ENCODE data around the gene RAD52. TPM values are rescaled to one million over a fixed set of nuclear protein-coding genes. Genes with fewer than 3 reads are reported as not detected.

Gene RAD52
- total and polyA plus RNA-seq, 2 donors from 2014 or later: 6.4 to 17.1 TPM

DNA sequence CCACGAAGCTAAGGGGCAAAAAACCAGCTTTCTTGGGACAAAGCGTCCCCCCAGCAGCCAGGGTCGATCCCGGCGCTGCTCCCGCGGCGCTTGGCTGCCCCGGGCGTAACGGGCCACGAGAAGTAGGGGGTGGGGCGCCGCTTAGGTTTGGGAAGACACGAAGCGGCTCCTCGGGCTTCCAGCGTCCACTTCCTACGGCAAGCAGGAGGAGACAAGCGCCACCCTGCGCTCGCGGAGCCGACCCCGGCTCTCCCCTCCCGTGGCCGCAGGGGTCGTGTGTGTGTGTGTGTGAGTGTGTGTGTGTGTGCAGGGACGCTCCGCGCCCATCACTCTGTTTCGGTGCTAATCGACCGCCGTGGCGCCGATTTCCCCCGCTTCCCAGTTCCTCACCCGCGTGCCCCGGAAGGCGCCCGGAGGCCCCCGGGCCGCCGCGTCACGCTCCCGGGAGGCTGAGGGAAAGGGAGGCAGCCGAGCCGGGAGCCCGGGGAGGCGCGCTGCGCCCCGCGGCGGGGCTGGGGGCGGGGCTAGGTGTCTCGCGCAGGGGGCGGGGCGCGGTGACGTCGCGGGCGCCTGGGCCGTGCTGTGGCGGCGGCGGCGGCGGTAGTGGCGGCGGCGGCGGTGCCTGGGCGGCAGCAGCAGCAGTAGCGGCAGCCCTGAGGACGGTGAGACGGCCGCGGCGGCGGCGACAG is 41.3 kb upstream of the RAD52 start, which contains the start of gene ERC1:
Gene ERC1 (plus strand): TSS at position 563 of the 689 bp plus-strand sequence. CDS start 36,681 bp downstream, outside the sequence.
- Histone ChIP-seq H3K9me3 (ENCODE audit: control insufficient read depth in 2 of 3, insufficient read depth in 1 of 3, low read length in 3 of 3) (no peaks in the 10 kb centered on the region), H3K27ac (ENCODE audit: low read depth in 2 of 2, low read length in 2 of 2) (peak within 1 kb of the TSS; percentile 97 to 98)
- TF ChIP-seq, protein P1, sequence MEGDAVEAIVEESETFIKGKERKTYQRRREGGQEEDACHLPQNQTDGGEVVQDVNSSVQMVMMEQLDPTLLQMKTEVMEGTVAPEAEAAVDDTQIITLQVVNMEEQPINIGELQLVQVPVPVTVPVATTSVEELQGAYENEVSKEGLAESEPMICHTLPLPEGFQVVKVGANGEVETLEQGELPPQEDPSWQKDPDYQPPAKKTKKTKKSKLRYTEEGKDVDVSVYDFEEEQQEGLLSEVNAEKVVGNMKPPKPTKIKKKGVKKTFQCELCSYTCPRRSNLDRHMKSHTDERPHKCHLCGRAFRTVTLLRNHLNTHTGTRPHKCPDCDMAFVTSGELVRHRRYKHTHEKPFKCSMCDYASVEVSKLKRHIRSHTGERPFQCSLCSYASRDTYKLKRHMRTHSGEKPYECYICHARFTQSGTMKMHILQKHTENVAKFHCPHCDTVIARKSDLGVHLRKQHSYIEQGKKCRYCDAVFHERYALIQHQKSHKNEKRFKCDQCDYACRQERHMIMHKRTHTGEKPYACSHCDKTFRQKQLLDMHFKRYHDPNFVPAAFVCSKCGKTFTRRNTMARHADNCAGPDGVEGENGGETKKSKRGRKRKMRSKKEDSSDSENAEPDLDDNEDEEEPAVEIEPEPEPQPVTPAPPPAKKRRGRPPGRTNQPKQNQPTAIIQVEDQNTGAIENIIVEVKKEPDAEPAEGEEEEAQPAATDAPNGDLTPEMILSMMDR (IDR thresholded peaks at IDR 0.05; ENCODE audit: borderline replicate concordance, extremely low read depth, insufficient read depth): no peak

DNA sequence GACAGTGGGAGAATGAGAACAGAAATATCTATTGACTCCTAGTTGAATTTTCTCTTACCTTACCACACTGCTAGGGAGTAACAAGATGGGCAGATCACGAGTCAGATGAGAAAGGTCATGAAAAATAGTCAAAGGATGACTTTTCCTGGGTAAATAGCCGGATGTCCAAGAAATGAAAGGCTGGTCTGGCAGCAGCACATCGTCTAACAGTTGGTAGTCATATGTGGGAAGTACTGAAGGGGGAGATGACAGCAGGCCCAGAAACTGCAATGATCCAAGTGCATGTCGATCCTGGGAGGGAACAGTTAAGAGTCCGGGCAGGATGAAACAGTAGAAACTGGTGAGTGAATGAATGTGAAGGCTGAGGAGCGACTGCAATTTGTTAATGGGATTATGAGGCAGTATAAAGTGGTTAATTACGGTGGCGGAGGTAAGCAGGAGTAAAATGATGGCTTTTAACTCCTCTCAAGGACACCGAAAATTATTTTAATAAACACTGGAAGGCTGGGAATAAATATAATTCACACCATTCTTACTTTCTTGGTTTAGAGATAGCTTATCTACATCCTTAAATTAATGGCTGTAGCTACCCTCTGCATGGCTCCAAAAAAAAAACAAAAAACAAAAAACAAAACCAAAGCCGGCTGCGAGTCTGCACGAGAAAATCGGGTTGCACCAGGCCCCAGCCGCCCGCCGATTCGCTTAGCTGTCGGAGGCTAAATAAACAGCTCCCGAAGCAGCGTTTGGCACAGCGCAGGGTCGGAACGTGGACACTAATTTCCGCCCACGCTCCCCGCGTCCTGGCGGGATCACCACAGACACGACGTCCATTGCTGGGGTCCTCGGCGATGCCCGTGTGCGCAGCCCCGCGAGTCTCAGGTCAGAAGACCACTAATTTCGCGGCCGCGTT is 40.5 kb upstream of the RAD52 start:
- no peaks in the 10 kb centered on the region for H3K27me3 ChIP-seq (ENCODE audit: control insufficient read depth, insufficient read depth, low read length)
- peak overlapping the region; percentile 31 to 94 (median 84) for H3K9ac ChIP-seq (ENCODE audit: low read length in 3 of 3)
- DNase-seq: peak; percentile 35 to 90 (median 75)
- no peaks in the 10 kb centered on the region for H3K36me3 ChIP-seq (ENCODE audit: control insufficient read depth in 2 of 3, insufficient read depth in 3 of 3, low read length in 3 of 3)
- intact Hi-C loops (cut with DNase I): no loop called here
- peak overlapping the region; percentile 70 to 87 (median 83) for H3K4me3 ChIP-seq (ENCODE audit: low read length in 3 of 3)
- H3K9me3 ChIP-seq (ENCODE audit: control insufficient read depth in 2 of 3, insufficient read depth in 1 of 3, low read length in 3 of 3): no peaks in the 10 kb centered on the region
- H3K27ac ChIP-seq (ENCODE audit: low read depth in 2 of 2, low read length in 2 of 2): peak overlapping the region; percentile 97 to 98
- peaks cover 4 to 11% (median 10%) of the 10 kb centered on the region in 3 donors for H3K4me1 ChIP-seq (ENCODE audit: control insufficient read depth in 2 of 3, insufficient read depth in 2 of 3, low read depth in 1 of 3, low read length in 3 of 3)
- TF ChIP-seq, protein P1 (IDR thresholded peaks at IDR 0.05; ENCODE audit: borderline replicate concordance, extremely low read depth, insufficient read depth): no peak
- no peak for FAIRE-seq

More for the DNA sequence above, 41.3 kb upstream of the RAD52 start, which contains the start of gene ERC1:
- Histone ChIP-seq H3K4me3 (ENCODE audit: low read length in 3 of 3) (peak within 1 kb of the TSS; percentile 83 to 88 (median 87)), H3K36me3 (ENCODE audit: control insufficient read depth in 2 of 3, insufficient read depth in 3 of 3, low read length in 3 of 3) (no peaks in the 10 kb centered on the region), H3K9ac (ENCODE audit: low read length in 3 of 3) (peak within 1 kb of the TSS; percentile 80 to 94 (median 84)), H3K4me1 (ENCODE audit: control insufficient read depth in 2 of 3, insufficient read depth in 2 of 3, low read depth in 1 of 3, low read length in 3 of 3) (peaks cover 4 to 11% (median 10%) of the 10 kb centered on the region in 3 donors), H3K27me3 (ENCODE audit: control insufficient read depth, insufficient read depth, low read length) (no peaks in the 10 kb centered on the region)
- intact Hi-C loops (cut with DNase I): no loop called here
- DNase-seq (peak; percentile 92 to 95 (median 95)), FAIRE-seq (no peak)

GRCh38 chr12:989051-989450 is 39.6 kb upstream of the RAD52 start:
- H3K27me3 ChIP-seq (ENCODE audit: control insufficient read depth, insufficient read depth, low read length): no peaks in the 10 kb centered on the region
- TF ChIP-seq, protein P1 (IDR thresholded peaks at IDR 0.05; ENCODE audit: borderline replicate concordance, extremely low read depth, insufficient read depth): no peak
- no peak for DNase-seq
- peaks cover 4 to 11% (median 10%) of the 10 kb centered on the region in 3 donors for H3K4me1 ChIP-seq (ENCODE audit: control insufficient read depth in 2 of 3, insufficient read depth in 2 of 3, low read depth in 1 of 3, low read length in 3 of 3)
- no peak for FAIRE-seq
- no peaks in the 10 kb centered on the region for H3K9me3 ChIP-seq (ENCODE audit: control insufficient read depth in 2 of 3, insufficient read depth in 1 of 3, low read length in 3 of 3)
- H3K4me3 ChIP-seq (ENCODE audit: low read length in 3 of 3): peak overlapping the region in 1 of 3 donors; percentile 83
- H3K36me3 ChIP-seq (ENCODE audit: control insufficient read depth in 2 of 3, insufficient read depth in 3 of 3, low read length in 3 of 3): no peaks in the 10 kb centered on the region
- intact Hi-C loops (cut with DNase I): no loop called here
- H3K9ac ChIP-seq (ENCODE audit: low read length in 3 of 3): peak overlapping the region in 1 of 3 donors; percentile 22
- H3K27ac ChIP-seq (ENCODE audit: low read depth in 2 of 2, low read length in 2 of 2): no peak overlapping the region

All from kidney (tissue), 14 donors.